Activated T-cell treated with anti-CD3 and anti-CD28 coated beads for 4 hours (primary cell): Measurements from ENCODE around the gene PCDH9.

Experiments used
- DNase-seq: peaks from one replicate; pipeline ENCODE4 v3.0.0-alpha.2; 2020

Gene PCDH9

DNA sequence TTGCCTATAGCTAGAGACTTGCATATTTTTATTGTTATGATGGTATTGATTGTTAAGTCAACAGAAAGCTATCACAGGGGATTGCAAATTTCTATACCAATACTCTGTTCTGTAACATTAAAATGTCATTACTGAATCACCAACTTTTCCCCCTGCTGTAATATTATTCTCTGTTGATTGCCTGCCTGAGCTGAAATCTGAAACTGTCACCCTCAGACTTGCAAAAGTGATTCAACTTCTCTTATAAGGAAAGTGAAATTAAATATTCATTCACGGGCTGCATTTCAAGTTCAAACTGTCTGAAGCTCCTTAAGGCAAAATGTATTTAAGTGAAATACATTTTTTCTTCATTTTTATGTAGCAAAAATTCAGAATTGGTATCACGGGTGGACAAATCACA is 723.2 kb downstream of the PCDH9 start:
- no peak for DNase-seq

DNA sequence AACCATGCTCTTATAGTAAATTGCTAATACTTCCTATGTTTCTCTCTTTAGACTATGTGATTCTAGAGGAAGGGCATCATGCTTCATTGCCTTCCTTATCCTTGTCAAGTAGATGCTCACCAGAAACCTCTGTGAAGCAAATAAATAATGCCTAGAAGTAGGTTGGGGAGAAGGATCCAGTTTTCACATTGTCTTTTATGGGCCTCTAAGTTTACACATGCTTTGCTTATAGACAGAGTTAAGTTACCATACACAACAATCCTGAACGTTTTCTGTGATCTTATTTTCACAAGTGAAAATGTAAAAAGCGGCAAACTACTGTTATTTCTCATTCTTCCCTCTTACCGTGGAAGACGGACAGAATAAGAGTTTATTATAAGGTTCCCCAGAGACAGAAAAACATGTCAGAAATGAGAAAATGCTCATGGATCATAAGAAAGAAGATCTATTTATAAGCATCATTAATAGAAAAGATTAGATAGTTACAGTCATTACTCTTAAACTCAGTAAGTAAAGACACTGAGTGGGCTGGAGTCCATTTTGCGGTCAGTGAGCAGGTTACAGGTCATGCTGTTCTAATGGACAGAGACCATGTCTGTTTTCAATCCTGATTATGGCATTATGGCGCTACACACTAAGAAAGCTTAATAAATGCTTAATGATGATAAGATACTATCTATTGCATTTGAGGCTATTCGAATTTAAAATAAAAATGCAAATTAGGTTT is 723.9 kb downstream of the PCDH9 start:
- DNase-seq = no peak

GRCh38 chr13:66503890-66504289 is 726.2 kb downstream of the PCDH9 start:
- DNase-seq = no peak

GRCh38 chr13:66501181-66501580 is 729.0 kb downstream of the PCDH9 start:
- DNase-seq = no peak

DNA sequence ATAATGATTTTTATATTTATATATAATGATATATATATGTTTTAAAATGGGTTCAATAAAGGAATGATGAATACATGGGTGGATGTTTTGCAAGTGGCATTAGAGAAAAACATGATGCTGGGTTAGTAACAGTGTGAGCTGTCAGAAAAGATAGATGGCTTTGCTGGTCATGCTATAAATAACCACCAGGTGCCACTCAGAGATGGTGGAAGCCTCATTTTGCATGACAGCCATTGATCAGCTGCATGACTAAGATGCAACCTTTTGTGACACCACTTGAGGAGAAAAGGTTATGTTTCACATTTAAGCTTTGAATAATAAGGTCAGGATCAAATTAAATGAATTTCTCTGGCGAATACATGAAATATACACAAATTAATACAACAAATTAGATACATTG is 737.7 kb downstream of the PCDH9 start:
- DNase-seq = no peak

DNA sequence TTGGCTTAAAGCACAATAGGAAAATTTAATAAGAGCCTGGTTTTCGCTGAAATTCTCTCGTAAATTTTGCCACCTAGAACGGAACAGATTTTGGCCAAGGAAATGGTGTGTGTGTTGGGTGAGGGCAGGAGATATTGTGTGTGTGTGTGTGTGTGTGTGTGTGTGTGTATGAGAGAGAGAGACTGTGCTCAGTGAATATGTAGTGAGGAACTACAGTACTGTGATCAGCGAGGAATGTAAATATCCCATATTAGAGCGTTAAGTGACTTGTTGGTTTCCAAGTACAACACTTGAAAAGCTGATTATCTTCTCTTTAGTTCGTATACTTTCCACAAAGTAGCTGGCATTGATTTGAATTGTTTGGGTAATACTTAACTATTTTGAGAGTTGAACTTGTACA is 738.9 kb downstream of the PCDH9 start:
- DNase-seq = no peak

GRCh38 chr13:66489586-66489985 is 740.5 kb downstream of the PCDH9 start:
- DNase-seq = no peak

DNA sequence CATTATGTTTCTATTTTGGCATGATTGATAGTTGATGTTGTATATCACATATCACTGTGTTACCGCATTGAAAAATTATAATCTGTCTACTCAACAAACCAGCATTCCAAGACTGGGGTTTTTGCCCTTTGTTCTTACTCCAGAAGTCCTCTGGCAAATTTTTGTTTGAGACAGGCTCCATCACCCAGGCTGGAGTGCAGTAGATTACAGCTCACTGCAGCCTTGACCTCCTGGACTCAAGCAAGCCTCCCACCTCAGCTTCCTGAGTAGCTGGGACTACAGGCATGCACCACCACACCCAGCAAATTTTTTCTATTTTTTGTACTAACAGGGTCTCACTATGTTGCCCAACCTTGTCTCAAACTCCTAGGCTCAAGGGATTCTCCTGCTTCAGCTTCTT is 741.0 kb downstream of the PCDH9 start:
- DNase-seq = no peak

GRCh38 chr13:66483712-66484111 is 746.4 kb downstream of the PCDH9 start:
- no peak for DNase-seq

DNA sequence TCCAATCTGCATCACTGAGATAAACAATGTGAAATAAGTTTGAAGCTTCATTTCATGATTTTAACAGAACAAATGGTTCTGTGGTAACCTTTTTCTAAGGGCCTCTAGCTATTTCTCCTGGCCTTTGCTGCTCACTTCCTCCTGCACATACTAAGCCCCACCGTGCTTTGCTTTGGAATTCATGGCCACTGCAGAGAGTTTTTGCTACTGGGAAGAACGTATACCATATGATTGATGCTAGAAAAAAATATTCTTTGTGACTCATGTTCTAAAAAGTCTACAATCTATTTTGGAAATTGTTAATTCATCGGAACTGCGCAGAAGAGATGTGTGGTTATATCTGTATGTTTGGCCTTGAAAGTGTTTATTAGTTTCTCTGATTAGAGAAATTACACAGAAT is 747.3 kb downstream of the PCDH9 start:
- no peak for DNase-seq

DNA sequence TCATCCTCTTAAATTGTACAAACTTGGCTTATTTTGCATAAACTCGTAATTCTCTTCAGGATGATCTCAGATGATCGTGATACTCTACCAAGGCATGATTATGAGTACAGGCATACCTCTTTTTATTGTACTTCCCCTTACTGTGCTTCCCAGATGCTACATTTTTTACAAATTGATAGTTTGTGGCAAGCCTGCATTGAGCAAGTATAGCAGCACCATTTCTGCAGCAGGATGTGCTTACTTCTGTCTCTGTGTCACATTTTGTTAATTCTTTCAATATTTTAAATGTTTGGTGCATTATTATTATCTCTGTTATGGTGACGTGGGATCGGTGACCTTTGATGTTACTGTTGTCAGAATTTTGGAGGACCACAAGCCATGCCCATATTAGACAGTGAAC is 752.3 kb downstream of the PCDH9 start:
- no peak for DNase-seq

DNA sequence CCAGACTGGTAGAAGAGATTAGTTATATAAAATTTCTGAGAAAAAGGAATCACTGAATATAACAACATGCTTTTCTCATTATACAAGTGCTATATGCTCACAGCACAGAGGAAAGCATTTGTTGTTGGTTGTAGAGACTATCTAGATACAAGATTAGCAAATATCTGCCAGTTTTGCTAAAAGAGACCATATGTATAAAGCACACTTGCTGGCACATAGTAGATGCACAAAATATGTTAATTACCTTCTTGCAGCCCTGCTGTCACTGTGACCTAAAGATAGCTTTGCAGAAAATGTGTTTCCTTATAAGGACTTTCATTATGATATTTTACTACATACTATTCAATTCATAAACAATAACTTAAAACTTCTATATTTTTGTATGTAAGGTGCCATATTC is 755.1 kb downstream of the PCDH9 start:
- no peak for DNase-seq

- no peak for DNase-seq
Measured at GRCh38 chr13:66469745-66470144, 760.4 kb downstream of the PCDH9 start.

GRCh38 chr13:66468656-66469055 is 761.5 kb downstream of the PCDH9 start:
- DNase-seq = no peak

GRCh38 chr13:66462187-66462586 is 767.9 kb downstream of the PCDH9 start:
- no peak for DNase-seq

DNA sequence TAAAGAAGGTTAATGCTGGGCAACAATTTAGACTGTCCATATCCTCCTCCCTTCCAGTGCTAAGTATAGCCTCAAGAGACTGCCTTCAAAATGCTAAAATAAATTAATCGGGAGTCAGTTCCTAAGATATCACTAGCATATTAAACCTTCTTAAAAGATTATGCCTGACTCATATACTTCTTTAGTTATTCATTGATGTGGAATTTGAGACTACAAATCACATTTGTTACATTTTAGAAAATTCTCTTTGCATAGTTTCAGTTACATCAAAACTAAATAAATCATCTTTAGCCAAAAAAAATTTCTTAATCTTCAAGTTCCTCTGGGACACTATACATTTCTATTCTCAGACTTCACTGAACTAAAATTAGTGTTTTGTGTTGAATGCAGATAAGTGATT is 769.1 kb downstream of the PCDH9 start:
- DNase-seq = no peak

GRCh38 chr13:66459634-66460033 is 770.5 kb downstream of the PCDH9 start:
- DNase-seq = no peak

DNA sequence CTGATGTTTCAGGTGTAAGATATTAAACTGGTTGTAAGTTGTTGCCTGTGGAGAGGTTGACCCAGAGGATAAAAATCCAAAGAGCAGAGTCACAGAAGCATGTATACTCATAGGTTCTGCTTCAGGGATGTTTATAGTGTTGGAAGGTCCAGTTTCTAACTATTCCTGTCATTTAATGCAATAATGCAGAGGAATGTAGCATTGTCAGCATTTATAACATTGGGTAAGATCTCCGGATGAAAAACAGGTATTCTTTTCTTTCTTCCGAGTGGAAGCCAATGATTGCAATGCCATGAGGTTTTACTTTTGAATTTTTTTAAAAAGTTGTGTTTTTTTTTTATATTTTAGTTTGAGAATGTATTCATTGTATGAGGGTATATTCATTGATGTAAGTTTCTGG is 771.0 kb downstream of the PCDH9 start:
- DNase-seq = no peak

GRCh38 chr13:66446413-66446812 is 783.7 kb downstream of the PCDH9 start:
- DNase-seq = no peak

DNA sequence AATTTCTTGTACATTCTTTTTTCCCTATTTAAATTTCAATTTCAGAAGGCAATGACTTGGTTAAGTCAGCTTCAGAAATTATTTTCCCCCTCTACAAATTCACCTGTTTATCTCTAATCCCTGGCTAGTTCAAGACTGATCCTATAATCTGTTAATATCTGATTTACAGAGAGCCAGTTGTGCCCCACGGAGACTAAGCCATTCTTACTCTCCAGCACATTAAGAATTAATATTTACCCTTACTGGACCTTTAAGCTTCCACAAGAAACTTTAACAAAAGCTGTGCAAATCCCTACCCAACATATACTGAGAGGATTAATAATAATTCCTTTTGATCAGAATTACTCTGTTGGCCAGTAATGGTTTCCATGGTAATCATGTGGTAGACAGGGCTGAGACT is 786.2 kb downstream of the PCDH9 start:
- DNase-seq = no peak

DNA sequence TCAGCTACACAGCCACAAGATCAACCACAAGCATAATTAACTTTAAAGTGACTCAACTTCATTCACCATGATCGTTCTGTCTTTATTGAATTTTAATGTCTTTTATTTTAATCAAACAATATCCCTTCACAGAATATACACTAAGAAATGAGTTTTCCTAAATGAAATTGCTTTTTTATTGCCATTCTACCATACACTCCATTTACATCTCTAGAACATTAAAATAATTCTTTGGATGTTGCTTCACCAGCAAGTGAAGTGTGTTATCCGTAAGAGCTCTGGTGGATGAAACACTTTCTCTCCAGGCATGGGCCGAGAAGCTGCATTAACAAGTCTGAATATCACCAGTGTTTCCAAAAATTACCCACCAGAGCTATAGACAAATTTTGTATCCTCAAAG is 789.2 kb downstream of the PCDH9 start:
- DNase-seq = no peak

DNA sequence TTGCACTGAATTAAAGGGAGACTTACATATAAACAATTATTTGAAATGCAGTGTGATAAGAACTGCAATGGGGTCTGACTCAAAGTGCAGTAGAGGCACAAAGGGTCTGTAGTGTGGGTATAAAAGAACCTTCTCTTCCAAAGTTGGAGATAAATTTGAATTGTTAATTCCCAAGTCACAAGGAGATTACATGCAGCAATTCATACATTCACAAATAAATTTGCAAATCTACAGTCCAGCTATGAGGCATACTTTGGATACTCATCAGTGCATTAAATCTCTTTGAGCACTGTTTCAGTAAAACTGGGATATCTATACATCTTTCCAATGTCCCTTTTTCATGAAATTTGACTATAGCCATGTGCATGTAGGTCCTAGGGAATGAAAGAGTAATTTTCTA is 799.4 kb downstream of the PCDH9 start:
- DNase-seq = no peak

GRCh38 chr13:66430269-66430668 is 799.9 kb downstream of the PCDH9 start:
- DNase-seq = no peak

DNA sequence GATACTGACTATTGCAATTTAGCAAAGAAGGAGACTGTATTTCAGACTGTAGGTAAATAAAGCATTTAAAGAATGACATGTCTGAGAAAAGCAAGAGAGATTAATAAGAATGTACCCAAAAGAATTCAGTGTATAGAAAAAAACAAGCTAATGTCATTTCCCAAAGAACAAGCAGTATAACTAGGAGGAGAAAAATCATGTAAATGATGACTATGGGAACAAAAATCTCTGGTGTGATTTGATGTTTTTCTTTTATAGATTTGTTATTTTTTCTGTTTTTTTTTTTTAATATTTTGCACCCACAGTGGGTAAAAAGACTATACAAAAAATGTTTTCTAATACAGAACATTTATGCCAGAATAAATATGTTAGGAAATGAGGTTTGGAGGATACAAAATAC is 801.0 kb downstream of the PCDH9 start:
- no peak for DNase-seq

DNA sequence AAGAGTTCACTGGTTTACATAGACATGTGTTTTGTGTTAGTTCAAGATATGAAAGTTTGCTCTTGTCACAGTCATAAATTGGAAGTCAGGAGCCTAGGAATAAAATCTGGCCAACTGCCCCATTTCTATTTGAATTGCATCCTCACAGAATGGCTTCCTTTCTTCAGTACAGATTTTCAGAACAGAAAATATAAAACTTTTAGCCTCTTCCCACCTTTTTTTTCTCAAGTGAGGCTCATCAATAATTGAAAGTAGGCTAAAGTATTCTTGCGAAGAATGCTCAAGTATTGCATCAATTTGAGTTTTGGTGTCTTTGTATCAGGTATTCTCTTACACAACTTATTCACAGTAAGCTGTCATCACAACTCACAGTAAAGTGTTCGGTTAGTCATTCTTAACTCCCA is 802.7 kb downstream of the PCDH9 start:
- no peak for DNase-seq

GRCh38 chr13:66425741-66426140 is 804.4 kb downstream of the PCDH9 start:
- DNase-seq = no peak
